Colonic mucosa (tissue), 4 donors: ENCODE measurements around the gene FJX1. TPM values are rescaled to one million over a fixed set of nuclear protein-coding genes. Genes with fewer than 3 reads are reported as not detected.

Experiments
- DNase-seq: peaks from one replicate; pipeline ENCODE4 v3.0.0-alpha.2; 2020
- H3K27ac ChIP-seq: fragments of 200-600 bp; one replicate; pipeline ENCODE4 v1.8.0; 2021
- H3K27me3 ChIP-seq: fragments of 200-600 bp; one replicate; pipeline ENCODE4 v1.8.0; 2021
- H3K36me3 ChIP-seq: fragments of 200-600 bp; one replicate; pipeline ENCODE4 v1.8.0; 2021
- H3K4me1 ChIP-seq: fragments of 200-600 bp; one replicate; pipeline ENCODE4 v1.8.0; 2021; ENCODE audit warnings: mild to moderate bottlenecking
- H3K4me3 ChIP-seq: fragments of 200-600 bp; one replicate; pipeline ENCODE4 v1.8.0; 2021
- H3K9ac ChIP-seq, 2 donors: one replicate each; pipeline ENCODE4 v1.7.0; 2013; ENCODE audit warnings: control low read depth in 2 of 2, low read depth in 2 of 2, low read length in 2 of 2
- H3K9me3 ChIP-seq: fragments of 200-600 bp; one replicate; pipeline ENCODE4 v1.8.0; 2021
- CTCF ChIP-seq: fragments of 200-600 bp; IDR thresholded peaks from one replicate; pipeline ENCODE4 v1.8.0; 2022; ENCODE audit warnings: antibody characterized with exemption, mild to moderate bottlenecking
- intact Hi-C: fragments of 100-400 bp; cut with DNase I; formaldehyde crosslinking; loops from one replicate; pipeline ENCODE4 v1.14.1; 2022
- total RNA-seq, 2 donors: library from RNA; stranded (reverse); fragmentation: NEBNext Ultra II Directional in 1 of 2; extraction: Animal tissue kit (Norgen Biotek cat#: 25700) in 1 of 2; gene quantifications; one replicate each; pipeline ENCODE4 v1.2.1, GENCODE V29; 2021
- donor health status: healthy.
- donor health status: DM: no; HTN: no; CAD: no.
- donor health status: DM: no; HTN: no; CAD: no.

Gene FJX1
- total RNA-seq, 2 donors from 2014 or later = 0.32 to 1.6 TPM

- Histone ChIP-seq H3K27me3 (peaks cover 47% of the 10 kb centered on the region), H3K36me3 (no peaks in the 10 kb centered on the region), H3K4me3 (peak overlapping the region; percentile 36), H3K27ac (no peak overlapping the region), H3K4me1 (peaks cover 8% of the 10 kb centered on the region), H3K9me3 (no peaks in the 10 kb centered on the region), H3K9ac (peak overlapping the region in 1 of 2 donors; percentile 27)
- peak; percentile 18 for DNase-seq
- no peak for TF ChIP-seq CTCF
- intact Hi-C loops = loop anchor here (5.0 to 10.0 kb wide), 2 partner anchors 203 to 516 kb away; no protein-coding TSS in a partner anchor
Observed at GRCh38 chr11:35619116-35619854, 1.0 kb downstream of the FJX1 start.

GRCh38 chr11:35619855-35620640 is 1.8 kb downstream of the FJX1 start:
- TF ChIP-seq CTCF = no peak
- Histone ChIP-seq H3K4me1 (peaks cover 8% of the 10 kb centered on the region), H3K9me3 (no peaks in the 10 kb centered on the region), H3K27ac (no peak overlapping the region), H3K4me3 (peak overlapping the region; percentile 36), H3K36me3 (no peaks in the 10 kb centered on the region), H3K9ac (peak overlapping the region in 1 of 2 donors; percentile 12), H3K27me3 (peaks cover 47% of the 10 kb centered on the region)
- no peak for DNase-seq
- intact Hi-C loops = loop anchor here (5.0 to 10.0 kb wide), 2 partner anchors 202 to 515 kb away; no protein-coding TSS in a partner anchor

GRCh38 chr11:35620795-35621194 is 2.5 kb downstream of the FJX1 start:
- no peaks in the 10 kb centered on the region for H3K9me3 ChIP-seq

GRCh38 chr11:35621620-35622019 is 3.4 kb downstream of the FJX1 start:
- no peak overlapping the region for H3K27ac ChIP-seq
- H3K9ac ChIP-seq = no peak overlapping the region
- H3K9me3 ChIP-seq = no peaks in the 10 kb centered on the region
- intact Hi-C loops = no loop called here
- H3K4me1 ChIP-seq = peaks cover 8% of the 10 kb centered on the region
- no peak overlapping the region for H3K4me3 ChIP-seq
- DNase-seq = no peak
- no peak for TF ChIP-seq CTCF
- no peaks in the 10 kb centered on the region for H3K36me3 ChIP-seq
- peaks cover 47% of the 10 kb centered on the region for H3K27me3 ChIP-seq

More at GRCh38 chr11:35620795-35621194, 2.5 kb downstream of the FJX1 start:
- H3K27ac ChIP-seq = no peak overlapping the region
- H3K36me3 ChIP-seq = no peaks in the 10 kb centered on the region
- H3K27me3 ChIP-seq = peaks cover 47% of the 10 kb centered on the region
- intact Hi-C loops = no loop called here
- no peak for DNase-seq
- no peak overlapping the region for H3K9ac ChIP-seq
- TF ChIP-seq CTCF = no peak
- H3K4me1 ChIP-seq = peaks cover 8% of the 10 kb centered on the region
- H3K4me3 ChIP-seq = no peak overlapping the region

GRCh38 chr11:35622070-35622469 is 3.8 kb downstream of the FJX1 start:
- no peaks in the 10 kb centered on the region for H3K9me3 ChIP-seq
- no peak overlapping the region for H3K4me3 ChIP-seq
- H3K4me1 ChIP-seq = peaks cover 8% of the 10 kb centered on the region
- no peak overlapping the region for H3K27ac ChIP-seq
- no peaks in the 10 kb centered on the region for H3K36me3 ChIP-seq
- peaks cover 47% of the 10 kb centered on the region for H3K27me3 ChIP-seq
- no peak for TF ChIP-seq CTCF
- no peak overlapping the region for H3K9ac ChIP-seq
- intact Hi-C loops = no loop called here
- DNase-seq = no peak
